GM19240 (cell line): ENCODE results near the gene SURF2.
"Not testable (repeated sequence)": the region's sequence is repeated elsewhere in the genome, so short reads cannot be mapped to it uniquely, and the experiment has no call there.

ENCODE experiments used
- DNase-seq: peaks from one replicate; pipeline ENCODE4 v3.0.0; 2011; ENCODE audit warnings: low spot score; ENCODE audit not compliant: insufficient read length

SURF2 gene

DNA sequence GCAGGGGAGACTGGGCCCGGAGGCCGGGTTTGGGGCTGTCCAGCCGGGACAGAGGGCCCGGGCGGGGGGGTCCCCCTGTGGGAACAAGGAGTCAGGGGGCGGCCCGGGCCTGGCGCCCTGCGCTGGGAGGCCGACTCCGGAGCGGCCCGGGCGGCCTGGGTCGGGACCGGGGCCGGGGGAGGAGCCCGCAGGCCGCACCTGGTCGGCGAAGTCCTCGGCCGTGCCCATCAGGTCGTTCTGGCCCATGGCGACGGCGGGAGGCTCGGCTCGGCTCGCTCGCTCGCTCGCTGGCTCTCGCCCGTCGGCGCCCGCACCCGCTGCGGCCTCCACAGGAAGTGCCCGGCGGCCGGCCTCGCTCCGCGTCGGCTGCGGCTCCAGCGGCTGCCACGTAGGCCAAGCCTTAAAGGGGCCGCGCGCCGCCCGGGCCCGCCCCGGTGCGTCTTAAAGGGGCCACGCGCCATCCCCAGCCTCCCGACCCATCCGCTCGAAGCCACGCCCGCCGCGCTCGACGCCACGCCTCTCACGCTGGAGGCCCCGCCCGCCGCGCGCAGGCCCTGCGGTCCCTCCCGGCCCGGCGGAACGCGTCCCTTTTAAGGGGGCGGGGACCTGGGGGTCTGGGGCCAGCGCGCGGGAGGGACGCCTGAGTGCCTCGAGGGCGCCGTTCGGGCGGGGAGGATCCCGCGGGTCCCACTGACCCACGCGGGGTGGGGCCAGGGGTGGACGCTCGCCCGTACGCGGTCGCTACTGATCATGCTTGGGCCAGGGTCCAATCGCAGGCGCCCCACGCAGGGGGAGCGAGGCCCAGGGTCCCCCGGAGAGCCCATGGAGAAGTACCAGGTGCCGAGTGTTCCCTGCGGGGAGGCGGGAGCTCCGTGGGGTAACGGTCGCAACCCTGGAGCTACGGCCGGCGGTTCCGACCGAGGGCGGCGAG lies 19.6 kb downstream of the SURF2 start, which contains the start of the genes STKLD1 and SURF4:
Gene STKLD1 (plus strand): TSS at position 643 of the 931 bp plus-strand sequence. CDS start 108 bp downstream, at position 751.
Gene SURF4 (minus strand): TSS at position 337 of the 931 bp plus-strand sequence. CDS start 91 bp downstream, at position 246.
- DNase-seq, result peak; percentile 100

DNA sequence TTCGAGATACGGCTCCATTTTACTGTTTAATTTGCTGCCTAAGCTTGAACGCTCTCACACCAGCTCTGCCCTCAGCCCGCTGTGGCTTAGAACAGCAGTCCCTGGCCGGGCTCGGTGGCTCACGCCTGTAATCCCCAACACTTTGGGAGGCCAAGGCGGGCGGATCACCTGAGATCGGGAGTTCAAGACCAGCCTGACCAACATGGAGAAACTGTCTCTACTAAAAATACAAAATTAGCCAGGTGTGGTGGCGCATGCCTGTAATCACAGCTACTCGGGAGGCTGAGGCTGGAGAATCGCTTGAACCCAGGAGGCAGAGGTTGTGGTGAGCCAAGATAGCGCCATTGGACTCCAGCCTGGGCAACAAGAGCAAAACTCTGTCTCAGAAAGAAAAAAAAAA lies 20.9 kb downstream of the SURF2 start:
- not testable (repeated sequence) for DNase-seq

DNA sequence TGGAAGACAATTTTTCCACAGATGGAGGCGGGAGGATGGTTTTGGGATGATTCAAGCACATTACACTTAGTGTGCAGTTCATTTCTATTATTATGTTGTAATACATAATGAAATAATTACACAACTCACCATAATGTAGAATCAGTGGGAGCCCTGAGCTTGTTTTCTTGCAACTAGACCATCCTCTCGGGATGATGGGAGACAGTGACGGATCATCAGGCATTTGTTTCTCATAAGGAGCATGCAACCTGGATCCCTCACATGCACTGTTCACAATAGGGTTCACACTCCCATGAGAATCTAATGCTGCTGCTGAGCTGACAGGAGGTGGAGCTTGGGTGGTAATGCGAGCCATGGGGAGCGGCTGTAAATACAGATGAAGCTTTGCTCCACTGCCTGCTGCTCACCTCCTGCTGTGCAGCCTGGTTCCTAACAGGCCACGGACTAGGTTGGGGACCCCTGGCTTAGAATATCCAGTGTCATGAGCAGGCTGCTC lies 21.4 kb downstream of the SURF2 start:
- no peak for DNase-seq

DNA sequence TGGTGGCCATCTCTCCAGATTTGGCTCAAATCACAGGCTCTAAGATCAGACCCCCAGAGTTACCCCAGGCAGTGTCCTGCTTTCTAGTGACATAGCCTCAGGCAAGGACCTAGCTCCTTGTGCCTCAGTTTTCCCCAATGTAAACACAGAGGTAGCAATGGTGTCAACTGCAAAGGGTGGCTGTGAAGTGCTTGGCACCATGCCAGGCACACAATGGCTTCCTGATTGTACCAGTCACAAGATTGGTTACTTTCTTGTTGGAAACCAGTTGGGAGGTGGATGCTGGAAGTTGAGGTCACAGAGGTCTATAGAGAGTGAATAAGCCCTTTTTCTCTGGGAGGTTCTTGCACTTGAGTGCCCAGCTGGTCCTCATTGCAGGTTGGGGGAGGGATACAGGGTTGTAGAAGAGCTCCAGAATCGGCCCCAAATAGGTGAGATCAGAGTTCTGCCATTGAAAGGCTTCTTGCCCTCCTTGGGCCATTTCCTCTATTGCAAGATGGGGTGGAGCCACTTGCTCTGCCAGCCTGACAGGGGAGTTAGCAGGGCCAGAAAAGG lies 22.1 kb downstream of the SURF2 start:
- DNase-seq, result no peak

DNA sequence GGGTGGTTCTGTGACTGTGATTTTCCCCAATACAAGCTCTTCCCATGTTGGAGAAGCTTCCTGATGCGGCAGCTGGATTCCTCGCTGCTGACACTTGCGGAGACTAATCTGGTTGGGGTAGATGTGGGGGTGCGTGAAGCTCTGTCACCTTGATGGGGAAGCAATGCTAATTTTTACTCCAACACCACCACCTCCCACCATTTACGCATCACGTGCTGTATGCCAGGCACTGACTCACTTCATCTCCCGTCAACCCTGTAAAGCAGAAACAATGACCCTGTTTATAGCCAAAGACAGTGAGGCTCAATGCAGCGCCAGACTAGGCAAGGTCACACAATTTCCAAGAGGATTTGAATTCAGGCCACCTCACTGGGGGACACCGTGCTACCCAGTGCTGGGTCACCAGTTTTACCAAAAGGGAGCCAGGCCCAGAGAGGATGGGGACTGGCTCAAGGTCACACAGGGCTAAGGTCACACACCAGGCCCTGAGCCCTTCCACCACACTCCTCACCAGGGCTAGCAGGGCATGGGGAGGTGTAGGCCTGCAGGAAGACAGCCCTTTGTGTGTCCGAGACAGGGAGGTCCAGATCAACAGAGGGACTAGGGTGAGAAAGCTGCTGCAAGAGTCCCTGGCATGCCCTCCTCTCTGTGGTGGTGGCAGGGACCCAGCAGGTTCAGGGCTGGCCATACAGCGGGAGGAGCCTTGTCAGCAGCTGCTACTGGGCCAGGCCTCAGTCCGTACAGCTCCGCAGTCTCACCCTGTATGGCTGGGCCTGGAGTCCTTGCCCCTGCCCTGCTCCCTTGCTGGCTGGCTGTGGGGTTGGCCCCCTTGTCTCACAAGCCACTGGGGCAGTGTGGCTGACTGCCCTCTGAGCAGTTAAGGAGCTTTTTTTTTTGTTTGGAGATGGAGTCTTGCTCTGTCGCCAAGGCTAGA lies 23.1 kb downstream of the SURF2 start:
- DNase-seq, result no peak

DNA sequence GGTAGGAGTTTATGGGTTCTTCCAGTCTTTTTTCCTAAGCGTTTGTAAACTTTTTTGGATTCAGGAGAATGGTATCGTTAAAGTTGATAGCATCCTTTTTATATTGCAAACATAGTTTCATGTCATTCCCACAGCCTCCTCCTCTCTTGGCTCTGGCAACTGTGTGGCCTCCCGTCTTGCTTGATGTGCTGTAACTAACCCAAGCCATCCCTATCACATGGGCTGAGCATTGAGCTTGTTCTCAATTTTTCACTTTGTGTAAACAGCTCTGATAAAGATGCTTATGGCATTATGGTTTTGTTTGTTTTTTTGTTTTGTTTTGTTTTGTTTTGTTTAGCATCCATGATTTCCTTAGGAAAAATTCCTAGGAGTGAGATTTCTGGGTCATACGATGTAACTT lies 24.4 kb downstream of the SURF2 start:
- DNase-seq, result no peak

DNA sequence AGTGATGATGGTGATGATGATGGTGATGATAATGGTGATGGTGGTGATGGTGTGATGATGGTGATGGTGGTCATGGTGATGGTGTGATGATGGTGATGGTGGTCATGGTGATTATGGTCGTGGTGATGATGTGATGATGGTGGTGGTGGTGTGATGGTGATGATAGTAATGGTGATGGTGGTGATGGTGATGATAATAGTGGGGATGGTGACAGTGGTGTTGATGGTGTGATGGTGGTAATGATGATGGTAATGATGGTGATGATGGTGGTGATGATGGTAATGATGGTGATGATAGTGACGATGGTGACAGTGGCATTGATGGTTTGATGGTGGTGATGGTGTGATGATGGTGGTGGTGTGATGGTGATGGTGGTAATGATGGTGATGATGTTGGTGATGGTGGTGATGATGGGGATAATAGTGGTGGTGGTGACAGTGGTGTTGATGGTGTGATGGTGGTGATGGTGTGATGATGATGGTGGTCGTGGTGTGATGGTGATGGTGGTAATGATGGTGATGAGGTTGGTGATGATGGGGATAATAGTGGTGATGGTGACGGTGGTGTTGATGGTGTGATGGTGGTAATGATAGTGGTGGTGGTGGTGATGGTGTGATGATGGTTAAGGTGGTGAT lies 26.3 kb downstream of the SURF2 start:
- DNase-seq, result no peak

DNA sequence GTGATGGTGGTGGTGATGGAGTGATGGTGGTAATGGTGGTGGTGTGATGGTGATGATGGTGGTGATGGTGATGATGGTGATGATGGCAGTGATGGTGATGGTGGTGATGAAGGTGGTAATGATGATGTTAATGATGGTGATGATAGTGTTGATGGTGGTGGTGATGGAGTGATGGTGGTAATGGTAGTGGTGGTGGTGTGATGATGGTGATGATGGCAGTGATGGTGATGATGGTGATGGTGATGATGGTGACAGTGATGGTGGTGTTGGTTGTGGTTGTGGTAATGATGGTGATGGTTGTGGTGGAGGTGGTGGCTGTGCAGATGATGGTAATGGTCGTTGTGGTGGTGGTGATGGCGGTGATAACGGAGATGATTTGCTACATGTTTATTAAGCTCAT lies 27.1 kb downstream of the SURF2 start:
- DNase-seq, result no peak

DNA sequence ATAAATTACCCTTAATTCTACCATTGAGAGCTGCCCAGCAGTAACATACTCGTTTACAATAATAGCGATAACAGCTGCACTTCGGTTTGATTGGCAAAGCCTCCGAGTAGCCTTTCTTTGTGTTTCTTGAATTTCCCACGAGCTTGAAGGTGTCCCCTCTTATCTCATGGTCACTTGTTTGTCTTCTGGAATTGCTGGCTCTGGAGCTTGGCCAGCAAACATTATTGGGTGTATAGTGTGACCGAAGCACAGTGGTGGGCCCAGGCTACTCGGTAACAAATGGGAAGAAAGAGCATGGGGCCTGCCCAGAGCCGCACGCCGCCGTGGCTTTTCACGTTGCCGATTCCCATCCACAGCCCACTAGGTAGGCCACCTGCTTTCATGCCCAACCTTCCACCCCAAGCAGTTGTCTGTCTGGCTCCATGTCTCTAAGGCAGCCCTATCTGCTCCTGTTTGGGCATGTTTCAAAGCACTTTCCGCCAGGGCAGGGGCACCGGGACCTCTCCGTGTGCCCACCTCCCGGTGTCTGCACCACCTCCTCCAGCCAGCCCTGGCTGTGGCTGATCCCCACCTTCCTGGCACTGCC lies 28.5 kb downstream of the SURF2 start:
- no peak for DNase-seq

DNA sequence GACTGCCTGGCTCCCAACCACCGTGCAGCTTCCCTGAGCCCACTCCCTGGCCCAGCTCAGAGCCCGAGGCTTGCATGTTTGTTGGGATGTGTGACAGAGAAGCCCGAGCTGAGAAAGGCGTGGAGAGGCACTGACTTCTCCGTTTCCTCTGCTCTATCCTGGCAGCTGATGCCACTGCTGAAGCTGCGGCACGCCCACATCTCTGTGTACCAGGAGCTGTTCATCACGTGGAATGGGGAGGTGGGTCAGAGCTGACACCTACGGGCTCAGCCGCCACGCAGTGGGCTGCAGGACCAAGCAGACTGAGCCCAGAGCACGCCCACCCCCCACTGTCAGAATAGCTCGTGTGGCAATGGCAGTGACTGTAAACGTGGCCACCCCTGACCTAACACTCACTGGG lies 29.1 kb downstream of the SURF2 start:
- no peak for DNase-seq

DNA sequence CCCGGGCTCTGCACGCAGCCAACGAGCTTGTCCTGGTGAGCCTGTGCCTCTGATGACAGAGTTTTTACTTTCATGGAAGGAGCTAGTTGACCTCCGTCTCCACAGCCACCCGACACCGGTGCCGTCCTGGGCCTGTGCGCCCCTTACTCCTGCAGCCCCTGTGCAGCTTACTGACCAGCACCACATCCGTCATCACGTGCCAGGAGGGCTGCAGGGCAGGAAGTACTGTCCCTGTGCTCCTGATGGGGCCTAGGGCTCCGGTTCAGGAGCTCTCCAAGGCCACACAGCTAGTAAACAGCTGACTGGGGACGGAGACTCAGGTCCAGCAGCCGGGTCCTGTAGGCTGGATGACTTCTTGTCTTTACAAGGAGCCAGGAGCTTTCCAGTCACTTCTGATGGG lies 30.0 kb downstream of the SURF2 start:
- DNase-seq, result no peak

DNA sequence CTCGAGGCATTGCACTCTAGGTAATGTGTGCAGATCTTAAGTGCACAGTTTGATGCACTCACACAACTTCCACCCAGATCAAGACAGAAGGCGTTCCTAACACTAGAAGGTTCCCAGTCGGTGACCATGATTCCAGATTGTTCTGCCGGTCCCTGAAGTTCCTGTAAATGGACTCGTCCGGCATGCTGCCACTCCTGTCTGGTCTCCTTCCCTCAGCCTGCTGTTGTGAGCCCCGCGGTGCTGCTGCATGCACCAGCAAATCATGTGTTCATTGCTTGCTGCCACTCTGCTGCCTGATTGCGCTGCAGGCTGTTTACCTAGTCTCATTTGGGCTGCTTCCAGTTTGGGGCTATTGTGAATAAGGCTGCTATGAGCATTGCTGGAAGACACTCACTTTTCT lies 31.3 kb downstream of the SURF2 start:
- no peak for DNase-seq

DNA sequence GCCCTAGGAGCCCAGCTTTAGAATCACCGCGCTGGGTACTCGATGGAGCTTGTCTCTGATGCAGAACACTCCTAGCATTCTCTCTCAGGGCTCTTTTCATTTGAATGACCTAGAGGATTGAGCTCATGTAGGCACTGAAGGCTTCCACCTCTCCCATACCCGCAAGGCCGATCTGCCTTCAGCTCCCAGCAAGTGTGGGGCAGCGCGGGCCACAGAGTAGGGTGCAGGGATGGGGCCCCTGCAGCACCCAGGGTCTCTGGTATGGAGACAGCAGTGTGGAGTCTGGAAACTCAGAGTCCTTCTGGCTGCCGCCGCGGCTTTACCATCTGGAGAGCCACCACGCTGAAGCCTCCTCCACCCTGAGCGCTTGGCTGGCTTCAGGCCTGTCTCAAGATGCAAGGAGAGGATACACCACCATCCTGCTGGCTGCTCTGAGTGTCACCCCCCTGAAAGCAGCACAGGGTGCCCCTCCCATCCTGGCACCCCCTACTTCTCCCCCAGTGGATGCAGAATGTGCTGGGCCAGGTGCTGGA lies 32.7 kb downstream of the SURF2 start:
- no peak for DNase-seq

DNA sequence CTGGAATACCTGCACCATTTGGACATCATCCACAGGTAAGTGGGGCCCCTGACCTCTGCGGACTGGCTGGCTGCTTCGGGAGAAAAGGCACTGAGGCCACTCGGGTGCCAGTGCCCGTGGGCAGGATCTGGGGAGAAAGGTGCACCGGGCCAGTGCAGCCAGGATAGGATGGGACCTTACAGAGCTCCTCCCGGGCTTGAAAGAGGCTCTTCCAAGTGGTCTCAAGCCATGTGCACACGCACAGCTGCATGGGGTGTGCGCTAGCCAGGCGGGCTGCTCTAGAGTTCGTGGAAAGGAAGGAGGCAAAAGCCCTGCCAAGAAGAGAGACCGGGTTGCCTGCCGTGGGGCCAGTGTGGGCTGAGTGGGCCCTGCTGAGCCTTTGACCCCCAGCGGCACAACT lies 33.2 kb downstream of the SURF2 start:
- no peak for DNase-seq

DNA sequence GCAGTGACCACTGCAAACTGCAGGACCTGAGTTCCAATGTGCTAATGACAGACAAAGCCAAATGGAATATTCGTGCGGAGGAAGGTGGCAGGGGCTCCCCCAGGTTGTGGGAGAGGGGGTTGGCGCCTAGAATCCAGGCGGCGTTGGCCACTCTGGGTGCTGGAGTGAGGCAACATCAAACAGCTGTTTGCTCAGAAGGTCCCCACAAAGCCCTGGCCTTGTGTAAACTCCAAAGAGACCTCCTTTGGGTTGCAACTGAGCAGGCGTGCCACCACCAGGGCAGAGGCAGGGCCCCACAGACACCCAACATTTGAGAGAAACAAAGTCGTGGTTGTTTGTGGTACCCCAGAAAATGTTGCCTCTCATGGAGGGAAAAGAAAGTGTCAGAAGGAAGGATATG lies 34.4 kb downstream of the SURF2 start:
- no peak for DNase-seq

DNA sequence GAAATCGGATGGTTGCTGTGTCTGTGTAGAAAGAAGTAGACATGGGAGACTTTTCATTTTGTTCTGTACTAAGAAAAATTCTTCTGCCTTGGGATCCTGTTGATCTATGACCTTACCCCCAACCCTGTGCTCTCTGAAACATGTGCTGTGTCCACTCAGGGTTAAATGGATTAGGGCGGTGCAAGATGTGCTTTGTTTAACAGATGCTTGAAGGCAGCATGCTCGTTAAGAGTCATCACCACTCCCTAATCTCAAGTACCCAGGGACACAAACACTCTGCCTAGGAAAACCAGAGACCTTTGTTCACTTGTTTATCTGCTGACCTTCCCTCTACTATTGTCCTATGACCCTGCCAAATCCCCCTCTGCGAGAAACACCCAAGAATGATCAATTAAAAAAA lies 35.1 kb downstream of the SURF2 start:
- DNase-seq, result not testable (repeated sequence)

DNA sequence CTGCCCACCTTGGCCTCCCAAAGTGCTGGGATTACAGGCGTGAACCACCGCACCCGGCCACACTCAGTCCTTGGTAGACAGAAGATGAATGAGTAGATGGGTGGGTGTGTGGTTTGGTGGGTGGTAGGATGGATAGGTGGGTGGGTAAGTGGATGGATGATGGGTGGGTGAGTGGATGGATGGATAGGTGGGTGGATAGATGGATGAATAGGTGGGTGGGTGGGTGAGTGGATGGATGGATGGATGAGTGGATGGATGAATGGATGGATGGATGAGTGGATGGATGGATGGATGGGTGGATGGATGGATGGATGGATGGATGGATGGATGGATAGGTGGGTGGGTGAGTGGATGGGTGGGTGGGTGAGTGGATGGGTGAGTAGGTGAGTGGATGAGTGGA lies 36.0 kb downstream of the SURF2 start:
- DNase-seq, result not testable (repeated sequence)

DNA sequence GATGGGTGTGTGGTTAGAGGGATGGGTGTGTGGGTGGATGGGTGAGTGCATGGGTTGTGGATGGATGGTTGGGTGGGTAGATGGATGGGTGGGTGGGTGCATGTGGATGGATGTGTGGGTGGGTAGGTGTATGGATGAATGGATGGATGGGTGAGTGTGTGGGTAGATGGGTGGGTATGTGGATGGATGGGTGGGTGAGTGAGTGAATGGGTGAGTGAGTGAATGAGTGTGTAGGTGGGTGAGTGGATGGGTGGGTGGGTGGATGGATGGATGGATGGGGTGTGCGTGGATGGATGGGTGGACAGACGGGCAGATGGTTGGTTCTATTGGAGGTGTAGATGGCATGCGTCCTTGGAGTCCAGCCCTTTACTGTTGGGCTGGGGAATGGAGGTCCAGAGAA lies 37.0 kb downstream of the SURF2 start:
- DNase-seq, result no peak

DNA sequence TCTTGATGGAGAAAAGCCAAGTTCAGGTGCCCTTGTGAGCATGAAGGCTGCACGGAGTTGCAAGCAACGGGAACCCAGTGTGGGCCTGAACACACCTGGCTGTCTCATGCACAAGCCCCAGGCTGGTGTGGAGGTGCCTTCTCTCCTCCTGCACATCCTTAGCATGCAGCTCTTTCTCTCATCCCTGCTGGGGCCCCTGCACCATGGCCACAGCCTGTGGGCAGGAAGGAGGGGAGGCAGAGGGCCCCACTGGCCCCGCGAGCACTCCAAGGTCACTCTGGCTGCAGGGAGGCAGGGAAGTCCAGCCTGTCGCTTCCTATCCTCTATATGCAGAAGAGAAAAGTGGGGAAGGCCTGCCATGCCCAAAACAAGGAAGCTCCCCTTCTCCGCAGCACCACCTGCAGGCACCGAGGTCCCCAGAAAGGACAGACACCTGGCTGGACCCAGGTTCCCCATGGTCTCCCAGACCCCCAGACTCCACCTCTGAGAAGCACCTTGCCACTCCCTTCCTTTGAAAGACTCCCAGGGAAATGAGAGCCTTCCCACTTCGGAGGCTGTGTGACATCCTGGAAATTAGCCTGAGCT lies 38.4 kb downstream of the SURF2 start:
- DNase-seq, result no peak

DNA sequence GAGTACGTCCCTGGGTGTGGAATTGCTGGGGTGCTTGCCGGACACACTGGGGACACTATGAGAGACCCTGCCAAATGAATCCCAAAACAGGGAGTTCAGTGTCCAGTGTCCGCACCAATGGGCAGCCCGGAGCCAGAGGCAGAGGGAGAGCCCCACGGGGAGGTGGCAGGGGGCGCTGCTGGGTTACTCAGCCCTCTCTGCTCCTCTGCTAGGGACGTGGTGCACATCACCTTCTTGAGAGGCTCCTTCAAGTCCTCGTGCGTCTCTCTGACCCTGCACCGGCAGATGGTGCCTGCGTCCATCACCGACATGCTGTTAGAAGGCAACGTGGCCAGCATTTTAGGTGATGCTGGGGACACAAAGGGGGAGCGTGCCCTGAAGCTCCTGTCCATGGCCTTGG lies 40.6 kb downstream of the SURF2 start:
- DNase-seq, result no peak
